HG03175 (cell line): ENCODE data around the gene SGCE.

Experiments
- ATAC-seq: cut with Tn5 transposase; IDR thresholded peaks from one replicate; pipeline ENCODE4 v1.9.1; 2021; ENCODE audit warnings: mild to moderate bottlenecking, moderate library complexity; ENCODE audit not compliant: unreplicated experiment

The SGCE gene

DNA sequence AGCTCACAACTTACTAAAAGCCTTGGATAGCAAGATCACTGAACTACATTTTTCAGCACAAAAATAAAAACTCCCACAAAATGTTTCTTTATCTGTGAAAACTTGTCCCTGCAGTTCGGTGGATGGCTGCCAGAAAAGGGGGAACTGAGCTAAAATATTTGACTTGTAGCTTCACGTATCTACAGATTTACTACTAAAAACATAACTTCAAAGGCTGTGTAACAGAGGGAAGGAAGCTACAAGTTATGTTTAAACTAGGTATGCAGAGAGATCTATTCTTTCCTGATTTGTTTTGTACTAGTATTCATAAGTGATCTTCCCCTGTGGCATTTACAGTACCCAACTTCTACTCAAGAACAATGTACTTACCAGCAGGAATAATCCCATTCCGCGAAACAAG is 25.1 kb downstream of the SGCE start:
- ATAC-seq = no peak

DNA sequence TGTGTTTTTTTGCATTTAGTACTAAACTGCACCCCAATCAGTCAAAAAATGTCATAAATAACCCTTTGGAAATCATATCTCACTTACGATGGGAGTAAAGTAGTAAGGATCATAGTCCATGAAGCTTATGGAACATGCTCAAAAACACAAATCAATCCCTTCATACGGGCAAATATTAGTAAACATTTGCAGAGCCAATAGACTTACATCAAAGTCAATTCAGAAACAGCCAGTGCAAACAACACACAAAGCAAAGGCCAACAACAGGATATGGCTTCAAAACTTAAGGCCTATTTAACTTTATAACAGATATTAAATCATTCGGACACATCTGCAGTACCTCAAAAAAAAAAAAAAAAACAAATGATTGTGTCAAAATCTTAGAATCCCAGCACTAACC is 32.1 kb downstream of the SGCE start:
- no peak for ATAC-seq

DNA sequence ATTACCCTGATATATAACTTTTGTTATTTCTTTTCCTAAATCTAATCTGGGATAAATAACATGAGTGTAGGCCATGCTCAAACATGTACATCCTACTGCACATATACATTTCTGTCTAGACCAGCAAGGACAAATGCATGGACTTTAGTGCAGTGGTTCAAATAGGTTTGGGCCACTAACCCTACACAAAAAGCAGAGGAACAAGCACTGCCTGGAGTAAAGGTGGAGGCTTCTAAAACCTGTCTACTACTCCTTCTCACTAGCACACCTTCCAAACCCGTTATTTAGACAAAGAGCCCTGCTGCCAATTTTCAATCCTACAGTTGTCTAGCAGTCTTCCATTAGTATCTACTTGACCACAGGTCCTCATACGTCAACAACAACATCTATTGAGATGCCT is 34.8 kb downstream of the SGCE start:
- peak; percentile 9 for ATAC-seq

DNA sequence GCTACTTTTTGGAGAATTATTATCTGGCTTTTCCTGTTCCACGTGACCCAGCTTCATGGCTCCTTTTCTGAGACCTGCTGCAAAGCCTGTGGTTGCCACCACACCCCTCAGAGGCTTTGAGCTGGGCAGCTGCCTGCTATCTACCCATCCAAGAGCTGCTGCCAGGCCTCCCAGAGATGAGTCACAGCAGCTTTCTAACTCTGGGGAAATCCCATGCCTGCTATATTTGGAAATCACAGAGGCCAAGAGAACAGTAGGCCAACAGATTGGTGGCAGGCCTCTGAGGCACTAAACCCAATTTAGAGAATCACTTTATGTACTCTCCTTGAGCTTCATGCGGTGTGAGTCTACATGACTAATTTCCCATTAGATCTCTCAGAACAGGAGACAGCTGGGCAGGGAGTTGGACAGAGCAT is 35.2 kb downstream of the SGCE start:
- peak; percentile 97 for ATAC-seq

GRCh38 chr7:94618126-94618525 is 37.8 kb downstream of the SGCE start:
- no peak for ATAC-seq

DNA sequence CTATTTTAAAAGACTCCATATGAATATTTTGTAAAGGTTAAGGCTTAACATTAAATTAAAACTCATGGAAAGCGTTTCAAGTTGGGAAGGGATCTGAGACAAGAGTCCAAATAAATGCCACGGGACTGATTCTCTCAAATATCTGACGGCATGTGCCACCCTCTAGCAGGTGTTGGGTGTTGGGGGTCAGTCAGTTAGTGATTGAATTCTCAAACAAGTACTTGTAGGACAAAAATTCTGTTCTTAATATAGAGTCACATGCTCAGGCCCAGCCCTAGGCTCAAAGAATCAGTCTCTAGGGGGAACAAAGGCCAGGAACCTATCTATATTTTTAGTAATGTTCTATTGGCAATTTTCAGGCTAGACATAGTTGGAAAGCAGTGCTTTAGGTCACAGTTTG is 39.1 kb downstream of the SGCE start:
- no peak for ATAC-seq

- no peak for ATAC-seq
These were observed 40.3 kb downstream of the SGCE start for GRCh38 chr7:94615666-94616065.

GRCh38 chr7:94612661-94613060 is 43.3 kb downstream of the SGCE start:
- ATAC-seq = no peak

DNA sequence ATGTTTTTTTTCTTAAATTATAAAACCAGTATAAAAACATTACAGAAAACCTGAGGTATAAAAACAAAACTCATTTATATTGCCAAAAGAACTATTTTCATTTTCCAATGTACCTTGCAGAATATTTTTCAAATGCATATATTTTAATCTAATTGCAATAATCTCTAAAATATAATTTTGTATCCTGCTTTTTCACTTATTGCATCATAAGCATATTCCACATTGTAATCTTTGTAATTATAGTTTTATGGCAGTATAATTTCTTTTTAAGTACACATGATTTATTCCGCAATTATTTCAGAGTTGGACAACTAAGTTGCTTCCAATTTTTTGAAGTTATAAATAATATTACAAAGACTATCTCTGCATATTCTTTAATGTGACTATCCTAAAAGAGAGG is 43.7 kb downstream of the SGCE start:
- ATAC-seq = no peak

- no peak for ATAC-seq
These were observed 46.4 kb downstream of the SGCE start for GRCh38 chr7:94609561-94609960.

- peak; percentile 62 for ATAC-seq
These were observed 50.9 kb downstream of the SGCE start for GRCh38 chr7:94605031-94605430.

DNA sequence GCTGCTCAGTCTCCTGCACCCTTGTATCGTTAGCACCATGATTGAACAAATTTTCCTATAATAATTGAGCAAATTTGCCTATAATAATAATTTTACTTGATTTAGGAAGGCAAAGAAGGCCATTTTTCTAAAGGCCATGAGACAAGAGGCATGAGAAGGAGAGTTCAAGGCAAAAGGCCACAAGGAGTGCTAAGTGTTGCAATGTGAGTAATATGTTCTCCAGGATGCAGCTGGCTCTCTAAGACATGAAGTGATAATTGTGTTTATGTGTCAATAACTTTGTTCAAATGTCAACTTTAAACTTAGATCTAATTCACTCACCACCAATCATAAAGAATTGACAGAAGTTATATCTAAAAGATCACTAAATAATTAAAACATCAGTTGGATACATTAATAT is 53.8 kb downstream of the SGCE start:
- no peak for ATAC-seq

GRCh38 chr7:94600267-94600666 is 55.7 kb downstream of the SGCE start:
- no peak for ATAC-seq

DNA sequence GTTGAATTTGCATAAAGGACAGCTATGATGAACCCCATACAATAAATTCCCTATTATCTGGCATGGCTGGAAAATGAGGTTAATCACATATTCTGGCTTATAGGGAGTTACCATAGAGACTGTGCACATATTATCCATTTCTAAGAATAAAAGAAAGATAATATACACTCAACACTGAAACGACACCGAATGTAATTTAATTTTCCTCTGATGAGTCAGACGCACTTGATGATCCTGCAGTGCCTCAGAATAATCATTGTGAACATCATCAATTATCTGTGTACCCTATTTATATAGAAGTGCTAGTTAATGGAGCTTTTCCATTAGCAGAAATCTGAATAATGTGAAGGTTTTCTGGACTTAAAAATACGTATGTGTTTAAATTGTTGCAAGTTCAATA is 60.2 kb downstream of the SGCE start:
- no peak for ATAC-seq

DNA sequence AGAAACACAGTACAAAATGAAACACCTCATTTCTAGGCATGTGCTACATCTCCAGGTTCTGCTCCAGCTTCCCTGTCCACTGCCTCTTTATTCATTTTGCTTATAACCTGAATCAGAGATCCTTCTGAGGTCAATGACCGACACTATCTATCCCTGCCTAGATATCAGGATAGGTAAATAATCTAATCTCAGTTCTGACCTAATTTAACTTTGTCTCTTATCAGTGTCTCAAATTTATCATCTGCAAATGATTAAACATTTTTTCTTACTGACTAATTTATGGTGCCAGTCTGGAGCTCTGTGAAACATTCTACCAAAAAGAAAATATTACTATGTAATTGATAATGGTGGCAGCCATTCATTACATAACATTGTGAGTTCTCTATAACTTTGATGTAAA is 61.1 kb downstream of the SGCE start:
- ATAC-seq = no peak

DNA sequence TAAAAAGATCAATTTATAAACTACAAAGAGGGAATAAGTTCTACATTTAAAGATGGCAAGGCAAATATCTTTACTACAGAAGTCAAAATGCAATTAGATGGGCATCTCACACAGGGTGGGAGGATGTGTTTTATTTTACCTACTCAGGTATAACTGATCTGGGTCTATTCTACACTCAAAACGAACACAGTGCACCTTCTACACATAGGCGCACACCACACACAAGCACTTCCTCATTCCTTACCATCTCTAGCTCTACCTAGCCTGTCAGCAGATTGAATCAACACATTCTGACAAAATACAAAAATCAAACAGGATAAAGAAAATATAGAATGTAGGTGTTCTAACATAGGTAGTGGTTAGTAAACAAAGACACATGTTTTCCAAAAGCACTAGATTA is 64.8 kb downstream of the SGCE start:
- ATAC-seq = peak; percentile 78

GRCh38 chr7:94590526-94591162 is 65.3 kb downstream of the SGCE start:
- peak; percentile 65 for ATAC-seq

GRCh38 chr7:94588075-94588474 is 67.9 kb downstream of the SGCE start:
- no peak for ATAC-seq

GRCh38 chr7:94584113-94584512 is 71.8 kb downstream of the SGCE start:
- no peak for ATAC-seq

DNA sequence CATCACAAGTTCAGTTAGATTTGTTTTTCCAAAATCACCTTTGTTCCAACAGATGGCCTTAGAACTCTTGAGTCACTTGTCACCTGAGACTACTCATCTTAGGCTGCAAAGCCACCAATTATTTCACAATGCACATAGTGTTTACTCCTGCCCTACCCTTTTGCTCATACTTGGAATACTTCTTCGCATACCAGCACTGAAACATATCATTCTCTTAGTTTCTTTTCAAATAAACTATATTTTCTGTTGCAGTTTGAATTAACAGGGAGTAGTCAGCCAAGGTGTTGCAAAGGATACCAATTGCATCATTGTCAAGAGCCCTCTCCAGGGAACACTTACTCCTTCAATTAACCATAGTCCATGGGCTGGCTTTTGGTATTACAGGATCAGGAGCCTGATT is 75.3 kb downstream of the SGCE start:
- no peak for ATAC-seq

- no peak for ATAC-seq
These were observed 76.5 kb downstream of the SGCE start for GRCh38 chr7:94579470-94579869.

GRCh38 chr7:94578614-94579013 is 77.3 kb downstream of the SGCE start:
- no peak for ATAC-seq

DNA sequence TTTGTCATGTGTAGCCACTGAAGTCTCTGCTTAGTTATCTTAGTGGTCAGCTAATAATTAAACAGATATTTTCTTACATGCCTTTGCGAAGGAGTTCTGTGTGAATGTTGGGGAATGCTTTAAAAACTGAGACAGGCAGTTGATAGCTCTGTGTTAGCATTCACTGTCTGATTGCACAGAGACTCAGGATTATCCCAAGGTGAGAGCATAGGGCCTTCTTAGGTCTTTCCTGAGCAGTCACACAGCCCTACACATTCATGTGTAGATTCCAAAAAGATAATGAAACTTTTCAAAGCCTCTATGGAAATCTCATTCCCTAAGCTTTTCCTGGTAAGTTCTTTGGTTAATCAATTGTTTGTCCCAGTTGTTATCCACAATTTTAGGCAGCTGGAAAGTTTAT is 78.6 kb downstream of the SGCE start:
- ATAC-seq = no peak
